Measurements from ENCODE around the gene RER1.
A peak's percentile ranks its signal among the peaks of the same experiment; 100 is the strongest.

DNA sequence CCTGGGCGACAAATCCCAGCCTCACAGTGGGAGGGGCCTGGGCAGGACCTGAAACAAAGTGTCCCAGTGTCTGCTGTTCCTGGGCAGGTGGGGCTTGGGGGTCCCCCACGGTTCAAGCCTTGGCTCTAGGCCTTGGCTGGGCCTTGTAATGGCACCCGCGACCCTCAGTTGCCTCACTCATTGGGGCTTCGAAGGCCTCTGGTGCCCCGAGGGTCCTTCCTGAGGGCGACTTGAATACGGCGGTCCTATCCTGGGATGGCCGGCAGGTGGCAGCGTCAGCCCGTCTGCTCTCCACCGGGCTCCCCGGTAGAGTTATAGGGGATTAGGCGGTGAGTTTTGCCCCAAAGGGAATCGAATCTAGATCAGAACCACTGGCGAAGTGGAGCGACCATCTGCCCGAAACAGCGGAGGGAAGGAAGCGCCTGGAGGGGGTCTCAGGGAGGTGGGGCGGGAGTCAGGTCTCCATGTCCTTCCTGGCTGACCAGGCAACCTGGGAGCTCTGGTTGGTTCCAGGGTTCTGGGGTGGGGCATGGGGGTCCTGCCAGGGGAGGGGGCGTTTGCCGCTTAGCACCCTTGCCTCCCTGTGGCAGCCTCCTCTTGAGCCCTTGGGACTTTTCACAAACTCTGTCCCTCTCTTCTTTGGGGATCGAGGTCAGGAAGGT lies 22.8 kb downstream of the RER1 start:
- TF ChIP-seq EP300 (IDR thresholded peaks at IDR 0.05) (no peak), POLR2A (IDR thresholded peaks at IDR 0.05) (no peak)
- TF ChIP-seq, protein P1, sequence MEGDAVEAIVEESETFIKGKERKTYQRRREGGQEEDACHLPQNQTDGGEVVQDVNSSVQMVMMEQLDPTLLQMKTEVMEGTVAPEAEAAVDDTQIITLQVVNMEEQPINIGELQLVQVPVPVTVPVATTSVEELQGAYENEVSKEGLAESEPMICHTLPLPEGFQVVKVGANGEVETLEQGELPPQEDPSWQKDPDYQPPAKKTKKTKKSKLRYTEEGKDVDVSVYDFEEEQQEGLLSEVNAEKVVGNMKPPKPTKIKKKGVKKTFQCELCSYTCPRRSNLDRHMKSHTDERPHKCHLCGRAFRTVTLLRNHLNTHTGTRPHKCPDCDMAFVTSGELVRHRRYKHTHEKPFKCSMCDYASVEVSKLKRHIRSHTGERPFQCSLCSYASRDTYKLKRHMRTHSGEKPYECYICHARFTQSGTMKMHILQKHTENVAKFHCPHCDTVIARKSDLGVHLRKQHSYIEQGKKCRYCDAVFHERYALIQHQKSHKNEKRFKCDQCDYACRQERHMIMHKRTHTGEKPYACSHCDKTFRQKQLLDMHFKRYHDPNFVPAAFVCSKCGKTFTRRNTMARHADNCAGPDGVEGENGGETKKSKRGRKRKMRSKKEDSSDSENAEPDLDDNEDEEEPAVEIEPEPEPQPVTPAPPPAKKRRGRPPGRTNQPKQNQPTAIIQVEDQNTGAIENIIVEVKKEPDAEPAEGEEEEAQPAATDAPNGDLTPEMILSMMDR (IDR thresholded peaks at IDR 0.05): peak; percentile 69 to 90 (median 87)
